HFF-Myc (cell line): ENCODE results near the gene PPP3R2.
"Not testable (repeated sequence)": the region's sequence is repeated elsewhere in the genome, so short reads cannot be mapped to it uniquely, and the experiment has no call there.

Experiments
- DNase-seq: peaks from one replicate; pipeline ENCODE4 v3.0.0-alpha.2; 2011; ENCODE audit warnings: low read depth; ENCODE audit errors: extremely low read depth
- H3K4me3 ChIP-seq: replicated peaks from 2 replicates; pipeline ENCODE4 v1.5.1; 2011; ENCODE audit warnings: low read depth, mild to moderate bottlenecking, control low read depth, low read length
- TF ChIP-seq, protein P1 (sequence below): IDR thresholded peaks from 2 replicates; pipeline ENCODE4 v1.5.1; 2012; ENCODE audit warnings: mild to moderate bottlenecking, low read depth, low read length, control low read depth; ENCODE audit errors: missing control alignments

The PPP3R2 gene

GRCh38 chr9:101567725-101568350, 26.9 kb downstream of the PPP3R2 start:
- H3K4me3 ChIP-seq, result no peak overlapping the region
- no peak for DNase-seq
- TF ChIP-seq, protein P1, sequence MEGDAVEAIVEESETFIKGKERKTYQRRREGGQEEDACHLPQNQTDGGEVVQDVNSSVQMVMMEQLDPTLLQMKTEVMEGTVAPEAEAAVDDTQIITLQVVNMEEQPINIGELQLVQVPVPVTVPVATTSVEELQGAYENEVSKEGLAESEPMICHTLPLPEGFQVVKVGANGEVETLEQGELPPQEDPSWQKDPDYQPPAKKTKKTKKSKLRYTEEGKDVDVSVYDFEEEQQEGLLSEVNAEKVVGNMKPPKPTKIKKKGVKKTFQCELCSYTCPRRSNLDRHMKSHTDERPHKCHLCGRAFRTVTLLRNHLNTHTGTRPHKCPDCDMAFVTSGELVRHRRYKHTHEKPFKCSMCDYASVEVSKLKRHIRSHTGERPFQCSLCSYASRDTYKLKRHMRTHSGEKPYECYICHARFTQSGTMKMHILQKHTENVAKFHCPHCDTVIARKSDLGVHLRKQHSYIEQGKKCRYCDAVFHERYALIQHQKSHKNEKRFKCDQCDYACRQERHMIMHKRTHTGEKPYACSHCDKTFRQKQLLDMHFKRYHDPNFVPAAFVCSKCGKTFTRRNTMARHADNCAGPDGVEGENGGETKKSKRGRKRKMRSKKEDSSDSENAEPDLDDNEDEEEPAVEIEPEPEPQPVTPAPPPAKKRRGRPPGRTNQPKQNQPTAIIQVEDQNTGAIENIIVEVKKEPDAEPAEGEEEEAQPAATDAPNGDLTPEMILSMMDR, result no peak

DNA sequence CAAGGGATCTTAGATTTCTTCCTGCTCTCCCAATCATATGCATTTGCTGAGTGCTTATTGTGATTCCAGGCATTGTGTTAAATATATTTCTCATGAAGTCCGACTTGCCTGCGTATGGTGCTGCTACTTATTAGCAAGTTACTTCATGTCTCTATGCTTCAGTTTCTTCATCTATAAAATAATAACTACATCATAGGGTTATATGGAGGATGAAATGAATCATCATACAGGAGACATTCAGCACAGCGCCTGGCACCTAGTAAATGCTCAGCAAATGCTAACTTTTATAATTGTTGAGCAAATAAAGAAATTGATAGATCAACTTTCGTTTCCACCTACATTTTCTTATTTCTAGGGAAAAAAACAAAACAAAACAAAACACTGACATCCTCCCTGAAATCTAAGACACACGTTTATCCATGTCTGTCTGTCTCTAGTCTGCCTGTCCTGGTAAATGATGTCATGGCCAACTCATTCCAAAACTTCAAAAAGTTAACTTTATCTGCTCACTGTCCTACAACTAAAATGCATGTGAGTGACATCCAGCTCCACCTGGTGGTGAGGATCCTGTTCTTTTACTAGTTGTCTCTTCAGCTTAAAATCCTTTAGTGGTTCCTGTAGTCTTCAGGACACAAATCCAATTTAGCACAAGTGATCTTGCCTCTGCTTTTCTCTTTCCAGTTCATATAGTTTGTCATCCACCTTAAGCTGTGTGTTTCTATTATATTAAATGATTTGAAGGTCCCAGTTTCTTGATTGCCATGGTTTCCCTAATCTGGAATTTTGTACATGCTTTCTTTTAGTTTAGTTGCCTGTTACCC, 27.7 kb downstream of the PPP3R2 start:
- H3K4me3 ChIP-seq, result no peak overlapping the region
- TF ChIP-seq, protein P1, result peak; percentile 55
- no peak for DNase-seq

DNA sequence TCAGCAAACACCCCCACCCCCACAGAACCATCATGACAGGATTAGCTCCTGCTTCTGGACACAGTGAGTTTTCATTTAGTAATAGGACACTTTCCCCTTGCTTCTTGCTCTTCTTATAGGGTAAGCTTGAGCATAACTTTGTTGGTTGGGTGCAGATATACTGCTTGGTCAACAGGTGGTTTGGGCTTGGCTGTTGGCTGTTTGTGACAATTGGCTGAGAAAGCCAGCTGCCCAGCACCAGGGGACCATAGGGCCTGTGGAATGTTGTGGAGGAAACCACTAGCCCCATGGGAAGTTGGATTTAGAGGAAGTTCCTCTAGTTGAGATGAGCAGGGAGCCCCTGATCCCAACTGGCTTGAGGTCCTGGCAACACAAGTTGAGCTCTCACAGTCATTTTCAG, 30.5 kb downstream of the PPP3R2 start:
- H3K4me3 ChIP-seq, result no peak overlapping the region
- DNase-seq, result no peak
- TF ChIP-seq, protein P1, result no peak

GRCh38 chr9:101562966-101563365, 31.8 kb downstream of the PPP3R2 start:
- DNase-seq, result no peak
- TF ChIP-seq, protein P1, result no peak
- no peak overlapping the region for H3K4me3 ChIP-seq

- H3K4me3 ChIP-seq, result no peak overlapping the region
- TF ChIP-seq, protein P1, result no peak
- DNase-seq, result no peak
These were observed 33.0 kb downstream of the PPP3R2 start for GRCh38 chr9:101561740-101562139.

- DNase-seq, H3K4me3 ChIP-seq: not testable (repeated sequence)
- TF ChIP-seq, protein P1, result peak; percentile 2
These were observed 45.2 kb downstream of the PPP3R2 start for GRCh38 chr9:101549472-101550098.
